SK-N-SH (cell line): ENCODE measurements around the gene AGT. TPM values are rescaled to one million over a fixed set of nuclear protein-coding genes. Genes with fewer than 3 reads are reported as not detected.
"Not testable (repeated sequence)": the region's sequence is repeated elsewhere in the genome, so short reads cannot be mapped to it uniquely, and the experiment has no call there.

Source experiments
- CTCF ChIA-PET: fragments of 300-600, 350-600 bp; formaldehyde crosslinking; extraction: SDS; loops from one replicate; lab custom pipeline; 2021; lab: Yijun Ruan, JAX
- POLR2A ChIA-PET: fragments of 350-600 bp; sonication (Branson Sonifier 250); formaldehyde crosslinking; extraction: SDS; loops from one replicate; lab custom pipeline; 2020; ENCODE audit warnings: antibody characterized with exemption, inconsistent platforms; lab: Yijun Ruan, JAX
- DNase-seq: peaks from one replicate; pipeline ENCODE4 v3.0.0; 2012
- H2AFZ ChIP-seq: fragments of 200-600 bp; sonication (generic); 2 replicates; pipeline ENCODE4 v1.8.1; 2016; ENCODE audit warnings: antibody characterized with exemption, mild to moderate bottlenecking, low read depth
- H3F3A ChIP-seq: fragments of 200-600 bp; sonication (generic); replicated peaks from 2 replicates; pipeline ENCODE3; 2016; ENCODE audit warnings: antibody characterized with exemption, mild to moderate bottlenecking; ENCODE audit not compliant: insufficient read depth
- H3K27ac ChIP-seq, 2 experiments: fragments of 200-500 bp in 1 of 2; fragments of 200-600 bp in 1 of 2; sonication (Bioruptor generic) in 1 of 2; sonication (generic), shearing (Covaris generic) in 1 of 2; 2 replicates each; pipeline versions ENCODE4 v1.5.1 to v1.6.1; 2014 to 2016; ENCODE audit warnings: low read depth in 2 of 2, inconsistent platforms in 1 of 2, low read length in 1 of 2, mild to moderate bottlenecking in 1 of 2, mixed read lengths in 1 of 2
- H3K27me3 ChIP-seq: fragments of 200-600 bp; sonication (generic), shearing (Covaris generic); 2 replicates; pipeline ENCODE4 v1.6.1; 2016; ENCODE audit warnings: mixed run types; ENCODE audit not compliant: insufficient read depth
- H3K36me3 ChIP-seq, 2 experiments: fragments of 200-500 bp in 1 of 2; fragments of 200-600 bp in 1 of 2; sonication (Bioruptor generic) in 1 of 2; sonication (generic) in 1 of 2; replicated peaks in 1 of 2; 2 replicates each; pipeline versions ENCODE3 to v1.5.1; 2014 to 2016; ENCODE audit warnings: low read length in 1 of 2, mild to moderate bottlenecking in 1 of 2; ENCODE audit not compliant: insufficient read depth in 2 of 2, control insufficient read depth in 1 of 2
- H3K4me1 ChIP-seq, 2 experiments: fragments of 200-500 bp in 1 of 2; fragments of 200-600 bp in 1 of 2; sonication (Bioruptor generic) in 1 of 2; sonication (generic), shearing (Covaris generic) in 1 of 2; 2 replicates each; pipeline versions ENCODE4 v1.5.1 to v1.6.1; 2014 to 2016; ENCODE audit warnings: low read depth in 1 of 2, low read length in 1 of 2, mixed run types in 1 of 2; ENCODE audit not compliant: insufficient read depth in 2 of 2, control insufficient read depth in 1 of 2
- H3K4me2 ChIP-seq: fragments of 200-600 bp; sonication (generic), shearing (Covaris generic); 2 replicates; pipeline ENCODE4 v1.6.1; 2017; ENCODE audit warnings: mixed run types
- H3K4me3 ChIP-seq, 2 experiments: fragments of 200-500 bp in 1 of 2; fragments of 200-600 bp in 1 of 2; sonication (Bioruptor generic) in 1 of 2; sonication (generic), shearing (Covaris generic) in 1 of 2; 2 replicates each; pipeline versions ENCODE4 v1.5.1 to v1.8.1; 2014 to 2016; ENCODE audit warnings: low read depth in 2 of 2, inconsistent platforms in 1 of 2, low read length in 1 of 2, mild to moderate bottlenecking in 1 of 2, mixed read lengths in 1 of 2, moderate library complexity in 1 of 2
- H3K79me2 ChIP-seq: fragments of 200-600 bp; sonication (generic); 2 replicates; pipeline ENCODE4 v1.8.1; 2017; ENCODE audit warnings: mild to moderate bottlenecking; ENCODE audit not compliant: insufficient read depth
- H3K9ac ChIP-seq: fragments of 200-600 bp; sonication (generic); 2 replicates; pipeline ENCODE4 v1.6.1; 2017; ENCODE audit warnings: mixed run types
- H3K9me2 ChIP-seq: fragments of 200-600 bp; sonication (generic); 2 replicates; pipeline ENCODE4 v1.6.1; 2017; ENCODE audit warnings: mixed run types
- H3K9me3 ChIP-seq: fragments of 200-600 bp; sonication (generic); 2 replicates; pipeline ENCODE4 v1.6.1; 2017; ENCODE audit warnings: mixed run types, mild to moderate bottlenecking, moderate library complexity
- H4K20me1 ChIP-seq: fragments of 200-600 bp; sonication (generic); 2 replicates; pipeline ENCODE4 v1.6.1; 2017; ENCODE audit warnings: mild to moderate bottlenecking, mixed run types; ENCODE audit not compliant: insufficient read depth
- CHD2 ChIP-seq: fragments of 150-350 bp; IDR thresholded peaks from 2 replicates; pipeline ENCODE4 v1.6.1; 2018; ENCODE audit warnings: low read length; ENCODE audit not compliant: partially characterized antibody
- EZH2phosphoT487 ChIP-seq: fragments of 200-600 bp; sonication (generic); IDR thresholded peaks from 2 replicates; pipeline ENCODE4 v1.6.1; 2017; ENCODE audit warnings: low read depth, mixed run types, mild to moderate bottlenecking, antibody characterized with exemption, moderate library complexity, borderline replicate concordance
- GABPA ChIP-seq: IDR thresholded peaks from 2 replicates; pipeline ENCODE4 v1.4.0; 2012; ENCODE audit warnings: low read depth, mild to moderate bottlenecking
- IRF3 ChIP-seq: fragments of 150-350 bp; IDR thresholded peaks from 2 replicates; pipeline ENCODE4 v1.6.1; 2016; ENCODE audit warnings: mild to moderate bottlenecking, low read depth, low read length
- JUND ChIP-seq: IDR thresholded peaks from 2 replicates; pipeline ENCODE4 v1.4.0; 2012
- MAX ChIP-seq: IDR thresholded peaks from 2 replicates; pipeline ENCODE4 v1.4.0; 2012; ENCODE audit warnings: low read depth
- MXI1 ChIP-seq: IDR thresholded peaks from 2 replicates; pipeline ENCODE4 v1.6.1; 2012; ENCODE audit warnings: mild to moderate bottlenecking, low read depth, low read length, improper control_type of control experiment
- NFIC ChIP-seq: IDR thresholded peaks from 2 replicates; pipeline ENCODE4 v1.4.0; 2012; ENCODE audit warnings: borderline replicate concordance
- NRF1 ChIP-seq: IDR thresholded peaks from 2 replicates; pipeline ENCODE4 v1.6.1; 2012; ENCODE audit warnings: low read depth, mild to moderate bottlenecking, low read length
- RAD21 ChIP-seq: IDR thresholded peaks from 2 replicates; pipeline ENCODE4 v1.6.1; 2012; ENCODE audit warnings: mild to moderate bottlenecking, low read length
- RCOR1 ChIP-seq: fragments of 150-350 bp; IDR thresholded peaks from 2 replicates; pipeline ENCODE4 v1.6.1; 2017; ENCODE audit warnings: antibody characterized with exemption, low read length
- REST ChIP-seq: IDR thresholded peaks from 2 replicates; pipeline ENCODE4 v1.6.1; 2012; ENCODE audit warnings: mild to moderate bottlenecking, low read depth, low read length, moderate library complexity
- SMC3 ChIP-seq: IDR thresholded peaks from 2 replicates; pipeline ENCODE4 v1.6.1; 2012; ENCODE audit warnings: low read depth, low read length, improper control_type of control experiment
- TCF12 ChIP-seq: IDR thresholded peaks from 2 replicates; pipeline ENCODE4 v1.4.0; 2012
- YY1 ChIP-seq: IDR thresholded peaks from 2 replicates; pipeline ENCODE4 v1.4.0; 2012; ENCODE audit warnings: low read depth, mild to moderate bottlenecking
- WGBS: methylation state at CpG from one replicate; pipeline ENCODE4 v1.1.6; 2017; ENCODE audit warnings: low lambda C conversion rate; 5-methylcytosine and 5-hydroxymethylcytosine counted together
- polyA plus RNA-seq, 3 experiments: library from polyadenylated mRNA; depleted of rRNA; stranded (reverse); fragments of >200 nt; gene quantifications; 2 replicates each; pipeline ENCODE4 v1.2.3, GENCODE V29; 2012

The AGT gene
- polyA plus RNA-seq, 1 of the 3 experiments (the other 2 are of a cell fraction): 0.39 TPM

GRCh38 chr1:230699716-230700115, 14.2 kb downstream of the AGT start:
- WGBS: 48% methylated on average over 1 of the region's 1 CpG
- Histone ChIP-seq H3K4me3 (no peak overlapping the region), H3K36me3 (no peaks in the 10 kb centered on the region), H3K9ac (no peak overlapping the region), H3K27ac (no peak overlapping the region), H3K4me1 (no peaks in the 10 kb centered on the region), H3K9me2 (no peaks in the 10 kb centered on the region), H4K20me1 (no peaks in the 10 kb centered on the region), H3K79me2 (no peaks in the 10 kb centered on the region), H3K27me3 (no peaks in the 10 kb centered on the region), H2AFZ (no peak overlapping the region), H3K4me2 (no peak overlapping the region), H3F3A (no peaks in the 10 kb centered on the region), H3K9me3 (no peaks in the 10 kb centered on the region)
- no peak for DNase-seq
- TF ChIP-seq MAX (no peak), EZH2phosphoT487 (no peak), RCOR1 (no peak), NFIC (no peak), JUND (no peak), IRF3 (no peak), REST (no peak), NRF1 (no peak), GABPA (no peak), RAD21 (no peak), MXI1 (no peak), TCF12 (no peak), SMC3 (no peak), CHD2 (no peak), YY1 (no peak)
- CTCF ChIA-PET: no interaction called here
- POLR2A ChIA-PET: no interaction called here

- DNase-seq, H3K4me1 ChIP-seq, H2AFZ ChIP-seq, H3K27ac ChIP-seq, CTCF ChIA-PET, H3K79me2 ChIP-seq, POLR2A ChIA-PET, H3K4me2 ChIP-seq, H3K4me3 ChIP-seq, H3F3A ChIP-seq, H3K9me3 ChIP-seq, H3K36me3 ChIP-seq, H3K27me3 ChIP-seq, H4K20me1 ChIP-seq, H3K9me2 ChIP-seq, H3K9ac ChIP-seq: not testable (repeated sequence)
Measured at GRCh38 chr1:230698964-230699363, 15.0 kb downstream of the AGT start.
